ENCODE data around the gene MAS1L. TPM values are rescaled to one million over a fixed set of nuclear protein-coding genes. Genes with fewer than 3 reads are reported as not detected.

MAS1L gene, protein sequence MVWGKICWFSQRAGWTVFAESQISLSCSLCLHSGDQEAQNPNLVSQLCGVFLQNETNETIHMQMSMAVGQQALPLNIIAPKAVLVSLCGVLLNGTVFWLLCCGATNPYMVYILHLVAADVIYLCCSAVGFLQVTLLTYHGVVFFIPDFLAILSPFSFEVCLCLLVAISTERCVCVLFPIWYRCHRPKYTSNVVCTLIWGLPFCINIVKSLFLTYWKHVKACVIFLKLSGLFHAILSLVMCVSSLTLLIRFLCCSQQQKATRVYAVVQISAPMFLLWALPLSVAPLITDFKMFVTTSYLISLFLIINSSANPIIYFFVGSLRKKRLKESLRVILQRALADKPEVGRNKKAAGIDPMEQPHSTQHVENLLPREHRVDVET
- not detected for polyA plus RNA-seq (2012; ENCODE audit: insufficient read depth, insufficient read length, low read depth)

DNA sequence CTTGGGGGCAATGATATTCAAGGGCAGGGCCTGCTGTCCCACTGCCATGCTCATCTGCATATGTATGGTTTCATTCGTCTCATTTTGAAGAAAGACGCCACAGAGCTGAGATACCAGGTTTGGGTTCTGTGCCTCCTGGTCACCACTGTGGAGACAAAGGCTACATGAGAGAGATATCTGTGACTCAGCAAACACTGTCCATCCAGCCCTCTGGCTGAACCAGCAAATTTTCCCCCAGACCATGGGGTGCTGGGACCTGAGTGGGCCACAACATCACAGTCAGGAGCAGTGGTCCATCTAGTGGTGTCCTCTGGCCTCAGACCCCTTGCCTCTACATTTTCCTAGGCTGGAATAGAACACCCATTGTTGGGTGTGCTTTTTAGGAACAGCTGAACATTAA, at the start of gene MAS1L:
MAS1L (minus strand) TSS at position 297 of the 400 bp plus-strand sequence; CDS start at position 243, 54 bp downstream.
- no peak for DNase-seq
- TF ChIP-seq, protein P1, sequence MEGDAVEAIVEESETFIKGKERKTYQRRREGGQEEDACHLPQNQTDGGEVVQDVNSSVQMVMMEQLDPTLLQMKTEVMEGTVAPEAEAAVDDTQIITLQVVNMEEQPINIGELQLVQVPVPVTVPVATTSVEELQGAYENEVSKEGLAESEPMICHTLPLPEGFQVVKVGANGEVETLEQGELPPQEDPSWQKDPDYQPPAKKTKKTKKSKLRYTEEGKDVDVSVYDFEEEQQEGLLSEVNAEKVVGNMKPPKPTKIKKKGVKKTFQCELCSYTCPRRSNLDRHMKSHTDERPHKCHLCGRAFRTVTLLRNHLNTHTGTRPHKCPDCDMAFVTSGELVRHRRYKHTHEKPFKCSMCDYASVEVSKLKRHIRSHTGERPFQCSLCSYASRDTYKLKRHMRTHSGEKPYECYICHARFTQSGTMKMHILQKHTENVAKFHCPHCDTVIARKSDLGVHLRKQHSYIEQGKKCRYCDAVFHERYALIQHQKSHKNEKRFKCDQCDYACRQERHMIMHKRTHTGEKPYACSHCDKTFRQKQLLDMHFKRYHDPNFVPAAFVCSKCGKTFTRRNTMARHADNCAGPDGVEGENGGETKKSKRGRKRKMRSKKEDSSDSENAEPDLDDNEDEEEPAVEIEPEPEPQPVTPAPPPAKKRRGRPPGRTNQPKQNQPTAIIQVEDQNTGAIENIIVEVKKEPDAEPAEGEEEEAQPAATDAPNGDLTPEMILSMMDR (IDR thresholded peaks at IDR 0.05; ENCODE audit: low read depth, low read length), result no peak
- H3K36me3 ChIP-seq, result no peaks in the 10 kb centered on the region
- no peak within 1 kb of the TSS for H3K4me3 ChIP-seq (ENCODE audit: low read depth, low read length)
- no peaks in the 10 kb centered on the region for H3K27me3 ChIP-seq
- no peaks in the 10 kb centered on the region for H3K9me3 ChIP-seq
- H3K4me1 ChIP-seq, result no peaks in the 10 kb centered on the region

DNA sequence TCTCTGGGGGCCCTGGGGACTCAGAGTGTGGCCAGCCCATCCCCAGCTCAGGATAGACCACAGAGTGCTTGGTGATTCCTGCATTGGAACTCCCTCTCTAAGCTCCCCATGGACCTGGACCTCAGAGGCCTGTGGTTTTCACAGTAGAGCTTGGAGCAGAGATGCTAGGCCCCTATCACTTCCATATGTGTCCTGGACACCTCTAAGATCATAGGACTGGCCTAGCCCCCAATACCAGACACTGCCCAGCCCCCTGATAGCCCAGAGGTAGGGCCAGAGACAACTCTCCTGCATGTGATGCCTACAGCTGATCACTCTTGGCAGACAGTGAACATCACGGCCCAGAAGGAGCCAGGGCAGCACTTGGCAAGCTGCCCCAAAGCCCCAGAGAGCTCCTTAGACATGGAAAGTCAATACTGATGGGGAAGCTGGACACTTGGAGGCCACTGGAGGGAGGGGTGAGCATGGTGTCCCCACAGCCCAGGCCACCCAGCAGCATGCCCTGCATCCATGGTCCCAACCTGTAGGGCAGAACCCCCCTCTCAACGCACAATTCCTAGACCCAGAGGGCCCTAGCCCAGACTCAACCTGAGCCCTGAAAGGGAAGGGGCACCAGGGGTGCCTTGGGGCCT, 44.7 kb upstream of the MAS1L start:
- Histone ChIP-seq H3K36me3 (no peaks in the 10 kb centered on the region), H3K9me3 (no peaks in the 10 kb centered on the region), H3K4me3 (ENCODE audit: low read depth, low read length) (no peak overlapping the region), H3K4me1 (no peaks in the 10 kb centered on the region), H3K27me3 (no peaks in the 10 kb centered on the region)
- TF ChIP-seq, protein P1 (IDR thresholded peaks at IDR 0.05; ENCODE audit: low read depth, low read length), result no peak
- DNase-seq, result no peak

DNA sequence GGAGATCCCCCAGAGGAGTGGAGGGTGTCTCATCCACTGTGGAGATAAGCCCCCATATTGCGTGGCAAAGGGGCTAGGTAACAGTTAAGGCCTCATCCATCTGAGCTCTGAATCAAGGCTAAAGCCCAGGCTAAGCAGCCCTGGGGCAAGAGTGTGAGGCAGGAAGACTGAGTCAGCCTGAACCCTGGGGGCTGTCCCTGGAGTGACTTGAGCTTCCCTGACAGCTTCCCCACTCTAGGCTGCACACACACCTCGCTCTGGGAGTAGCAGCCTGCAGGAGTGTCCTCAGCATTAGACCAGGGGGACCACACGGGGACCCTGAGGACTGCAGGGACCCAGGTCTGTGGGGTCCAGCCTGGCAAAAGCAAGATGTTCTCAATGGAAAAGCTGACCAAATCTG, 43.9 kb upstream of the MAS1L start:
- Histone ChIP-seq H3K36me3 (no peaks in the 10 kb centered on the region), H3K4me1 (no peaks in the 10 kb centered on the region), H3K27me3 (no peaks in the 10 kb centered on the region), H3K9me3 (no peaks in the 10 kb centered on the region), H3K4me3 (ENCODE audit: low read depth, low read length) (no peak overlapping the region)
- TF ChIP-seq, protein P1 (IDR thresholded peaks at IDR 0.05; ENCODE audit: low read depth, low read length), result no peak
- no peak for DNase-seq

DNA sequence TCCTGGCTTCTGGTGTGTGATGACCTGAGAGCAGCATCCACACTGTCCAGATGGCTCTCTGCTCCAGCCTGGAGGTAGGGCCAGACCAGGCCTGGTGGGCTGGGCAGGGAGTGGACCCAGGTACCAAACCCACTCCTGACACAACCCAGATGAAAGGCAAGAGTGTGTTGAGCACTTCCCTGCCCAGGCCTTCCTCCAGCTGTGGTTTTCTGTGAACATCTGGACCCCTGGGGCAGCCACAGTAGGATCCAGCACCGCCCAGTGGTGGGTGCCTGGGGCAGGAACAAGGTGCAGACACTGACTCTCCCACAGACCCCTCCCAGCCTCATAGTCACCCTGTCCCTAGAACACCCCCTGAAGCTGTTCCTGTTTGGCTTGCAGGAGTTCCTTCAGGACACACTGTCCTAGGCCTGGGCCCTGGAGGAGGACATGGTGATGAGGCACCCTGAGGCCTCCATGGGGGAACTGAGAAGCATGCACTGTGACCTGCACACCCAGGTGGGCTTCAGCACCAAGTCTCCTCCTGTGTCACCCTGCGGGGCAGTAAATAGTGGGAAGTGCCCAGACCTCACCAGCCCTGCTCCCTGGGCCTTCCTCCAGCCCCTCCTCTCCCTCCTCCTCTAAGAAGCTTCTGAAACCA, 43.0 kb upstream of the MAS1L start:
- no peak for DNase-seq

DNA sequence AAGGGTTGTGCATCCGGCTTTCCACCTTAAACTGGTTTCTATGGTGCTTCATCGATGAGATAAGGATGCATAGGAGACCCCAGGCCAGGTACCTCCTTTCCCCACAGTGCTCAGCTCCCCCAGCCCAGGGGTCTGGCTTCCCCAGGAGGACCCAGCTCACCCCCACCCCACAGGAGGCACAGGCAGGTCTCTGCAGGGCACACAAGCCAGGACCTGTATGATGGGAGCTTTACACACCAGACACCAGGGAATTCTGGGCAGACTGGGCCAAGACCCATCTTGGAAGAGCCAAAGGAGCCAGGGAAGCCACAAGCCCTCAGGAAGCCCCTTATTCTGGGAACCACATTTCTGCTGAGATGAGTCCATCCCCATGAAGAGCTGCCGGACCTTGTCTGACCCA, 42.2 kb upstream of the MAS1L start:
- TF ChIP-seq, protein P1 (IDR thresholded peaks at IDR 0.05; ENCODE audit: low read depth, low read length), result no peak
- DNase-seq, result no peak
- Histone ChIP-seq H3K4me1 (no peaks in the 10 kb centered on the region), H3K27me3 (0 out of 2 replicates have a peak, but pooled peaks cover 7% of the 10 kb centered on the region), H3K9me3 (no peaks in the 10 kb centered on the region), H3K4me3 (ENCODE audit: low read depth, low read length) (no peak overlapping the region), H3K36me3 (no peaks in the 10 kb centered on the region)

More for the DNA sequence above, 43.0 kb upstream of the MAS1L start:
- Histone ChIP-seq H3K4me3 (ENCODE audit: low read depth, low read length) (no peak overlapping the region), H3K9me3 (no peaks in the 10 kb centered on the region), H3K27me3 (0 out of 2 replicates have a peak, but pooled peaks cover 2% of the 10 kb centered on the region), H3K4me1 (no peaks in the 10 kb centered on the region), H3K36me3 (no peaks in the 10 kb centered on the region)
- TF ChIP-seq, protein P1 (IDR thresholded peaks at IDR 0.05; ENCODE audit: low read depth, low read length), result no peak
